NCI-H2196 treated with DMSO at 0.1 percent for 48 hours (cell line): ENCODE data around the gene MAGEA2.
"Not testable (repeated sequence)": the region's sequence is repeated elsewhere in the genome, so short reads cannot be mapped to it uniquely, and the experiment has no call there.

Experiments used
- DNase-seq: peaks from one replicate; lab custom pipeline; 2025; ENCODE audit not compliant: unreplicated experiment; lab: John Stamatoyannopoulos, UW

The MAGEA2 gene

GRCh38 chrX:152753686-152754650, at the start of gene MAGEA2:
Gene MAGEA2 (minus strand): TSS chrX:152753842. CDS start chrX:152751363, 2,479 bp downstream.
- DNase-seq, result not testable (repeated sequence)

- DNase-seq, result no peak
Measured at GRCh38 chrX:152798945-152799344, 45.3 kb upstream of the MAGEA2 start.

GRCh38 chrX:152787062-152787461, 33.4 kb upstream of the MAGEA2 start:
- not testable (repeated sequence) for DNase-seq

GRCh38 chrX:152769549-152770289, 16.1 kb upstream of the MAGEA2 start, which contains the start of gene MAGEA6:
Gene MAGEA6 (minus strand): TSS chrX:152769689. CDS start chrX:152767650, 2,039 bp downstream.
- not testable (repeated sequence) for DNase-seq

- not testable (repeated sequence) for DNase-seq
Measured at GRCh38 chrX:152766562-152766961, 12.9 kb upstream of the MAGEA2 start.

GRCh38 chrX:152761582-152761981, 7.9 kb upstream of the MAGEA2 start:
- not testable (repeated sequence) for DNase-seq

GRCh38 chrX:152759544-152759943, 5.9 kb upstream of the MAGEA2 start:
- DNase-seq, result not testable (repeated sequence)

GRCh38 chrX:152758918-152759317, 5.3 kb upstream of the MAGEA2 start, which contains the start of gene CSAG3:
Gene CSAG3 (plus strand): TSS chrX:152759218.
- not testable (repeated sequence) for DNase-seq

GRCh38 chrX:152754871-152755270, 1.2 kb upstream of the MAGEA2 start:
- not testable (repeated sequence) for DNase-seq

- DNase-seq, result no peak
Measured at GRCh38 chrX:152738560-152738959, 15.1 kb downstream of the MAGEA2 start.

GRCh38 chrX:152736528-152736927, 17.1 kb downstream of the MAGEA2 start:
- DNase-seq, result not testable (repeated sequence)

- no peak for DNase-seq
Measured at GRCh38 chrX:152735860-152736511, 17.7 kb downstream of the MAGEA2 start.

- DNase-seq, result no peak
Measured at GRCh38 chrX:152735101-152735500, 18.5 kb downstream of the MAGEA2 start.

- DNase-seq, result not testable (repeated sequence)
Measured at GRCh38 chrX:152734143-152734858, 19.3 kb downstream of the MAGEA2 start.

GRCh38 chrX:152733261-152733975, 20.2 kb downstream of the MAGEA2 start, which contains the start of the genes CSAG1 and MAGEA12:
Gene CSAG1 (minus strand): TSS chrX:152733721. CDS start chrX:152732460, 1,261 bp downstream.
Gene MAGEA12 (plus strand): TSS chrX:152733757. CDS start chrX:152736162, 2,405 bp downstream.
- DNase-seq, result no peak

GRCh38 chrX:152725409-152725808, 28.2 kb downstream of the MAGEA2 start:
- no peak for DNase-seq

GRCh38 chrX:152713815-152714787, 39.5 kb downstream of the MAGEA2 start, which contains the start of gene MAGEA2B:
Gene MAGEA2B (plus strand): TSS chrX:152714628. CDS start chrX:152717107, 2,479 bp downstream.
- not testable (repeated sequence) for DNase-seq

GRCh38 chrX:152713195-152713594, 40.4 kb downstream of the MAGEA2 start:
- DNase-seq, result not testable (repeated sequence)
